ENCODE results near the gene ABHD17A. TPM values are rescaled to one million over a fixed set of nuclear protein-coding genes. Genes with fewer than 3 reads are reported as not detected.

ABHD17A gene
- total and polyA plus RNA-seq, 9 of the 15 experiments (the other 6 are each of a cell fraction or from before 2014, with no cell fraction given), result 0.04 to 135 (median 21.8) TPM; not detected in 1

GRCh38 chr19:1836458-1837221 lies 48.7 kb downstream of the ABHD17A start (continued):
- no peak for TF ChIP-seq BCLAF1 (IDR thresholded peaks at IDR 0.05; ENCODE audit: borderline replicate concordance in 1 of 2, control insufficient read depth in 1 of 2, low read depth in 2 of 2, low read length in 1 of 2)
- TF ChIP-seq NFATC3 (IDR thresholded peaks at IDR 0.05), result no peak
- no peak for TF ChIP-seq EGR1 (conservative IDR thresholded peaks at IDR 0.05)
- peak; percentile 42; the same call in 1 of the 2 replicates for TF ChIP-seq NCOA1 (IDR thresholded peaks at IDR 0.05; ENCODE audit: low read depth)
- TF ChIP-seq ARID3A (IDR thresholded peaks at IDR 0.05; ENCODE audit: borderline replicate concordance, low read depth, low read length), result no peak
- TF ChIP-seq ZNF830 (CRISPR knock-in tag; IDR thresholded peaks at IDR 0.05), result no peak
- no peak for TF ChIP-seq ZNF57 (CRISPR knock-in tag; IDR thresholded peaks at IDR 0.05)
- TF ChIP-seq HDAC8 (tag; IDR thresholded peaks at IDR 0.05), result no peak
- no peak for TF ChIP-seq NR2C1 (IDR thresholded peaks at IDR 0.05)
- TF ChIP-seq NR2C1 (tag; IDR thresholded peaks at IDR 0.05), result no peak
- peak; percentile 94 for TF ChIP-seq TAL1 (IDR thresholded peaks at IDR 0.05)
- TF ChIP-seq NFE2 (IDR thresholded peaks at IDR 0.05; ENCODE audit: low read depth), result no peak
- no peak for TF ChIP-seq ARID4B (CRISPR knock-in tag; IDR thresholded peaks at IDR 0.05)
- no peak; the same call in 1 of the 2 replicates for TF ChIP-seq TARDBP (IDR thresholded peaks at IDR 0.05)
- no peak for TF ChIP-seq EZH2 (IDR thresholded peaks at IDR 0.05; ENCODE audit: borderline replicate concordance, low read depth, low read length)
- TF ChIP-seq HOXB6 (CRISPR knock-in tag; IDR thresholded peaks at IDR 0.05; ENCODE audit: borderline replicate concordance), result no peak
- TF ChIP-seq ELK1 (CRISPR knock-in tag; IDR thresholded peaks at IDR 0.05), result no peak
- no peak for TF ChIP-seq ZFP1 (CRISPR knock-in tag; IDR thresholded peaks at IDR 0.05)

Measured in K562 (cell line).